Stimulated activated CD4-positive, alpha-beta T cell treated with anti-CD3 and anti-CD28 coated beads, Interleukin-2, amount 100 ng/mL, for 48 hours (primary cell): ENCODE data around the gene DNAH8.

Experiments used
- DNase-seq, 2 donors: peaks; one replicate each; pipeline ENCODE4 v3.0.0-alpha.2; 2020

Gene DNAH8

GRCh38 chr6:39056681-39057080 lies 341.6 kb downstream of the DNAH8 start:
- DNase-seq = no peak

- no peak for DNase-seq
Observed at GRCh38 chr6:39057251-39058155, 342.4 kb downstream of the DNAH8 start.

- DNase-seq = no peak
Observed at GRCh38 chr6:39058471-39059147, 343.5 kb downstream of the DNAH8 start.

GRCh38 chr6:39059496-39060310 lies 344.6 kb downstream of the DNAH8 start:
- no peak for DNase-seq

- no peak for DNase-seq
Observed at GRCh38 chr6:39060467-39061160, 345.5 kb downstream of the DNAH8 start.

GRCh38 chr6:39061182-39061581 lies 346.1 kb downstream of the DNAH8 start:
- no peak for DNase-seq

GRCh38 chr6:39061588-39061987 lies 346.5 kb downstream of the DNAH8 start:
- DNase-seq = no peak

- DNase-seq = no peak
Observed at GRCh38 chr6:39062014-39062740, 347.1 kb downstream of the DNAH8 start.

- no peak for DNase-seq
Observed at GRCh38 chr6:39063526-39063925, 348.4 kb downstream of the DNAH8 start.

GRCh38 chr6:39065561-39065960 lies 350.4 kb downstream of the DNAH8 start:
- DNase-seq = no peak

- no peak for DNase-seq
Observed at GRCh38 chr6:39068391-39068790, 353.3 kb downstream of the DNAH8 start.

- no peak for DNase-seq
Observed at GRCh38 chr6:39072830-39073229, 357.7 kb downstream of the DNAH8 start.

GRCh38 chr6:39073471-39074355 lies 358.6 kb downstream of the DNAH8 start:
- DNase-seq = no peak

GRCh38 chr6:39074486-39074885 lies 359.4 kb downstream of the DNAH8 start:
- DNase-seq = no peak

- DNase-seq = no peak
Observed at GRCh38 chr6:39075010-39075686, 360.0 kb downstream of the DNAH8 start.

GRCh38 chr6:39075807-39076622 lies 360.9 kb downstream of the DNAH8 start:
- no peak for DNase-seq

- DNase-seq = no peak
Observed at GRCh38 chr6:39076623-39077535, 361.8 kb downstream of the DNAH8 start.

GRCh38 chr6:39077882-39078594 lies 362.9 kb downstream of the DNAH8 start:
- DNase-seq = no peak
